ENCODE measurements around the gene CEND1.

GRCh38 chr11:790721-791564 is 1.1 kb upstream of the CEND1 start:
- TF ChIP-seq, protein P1, sequence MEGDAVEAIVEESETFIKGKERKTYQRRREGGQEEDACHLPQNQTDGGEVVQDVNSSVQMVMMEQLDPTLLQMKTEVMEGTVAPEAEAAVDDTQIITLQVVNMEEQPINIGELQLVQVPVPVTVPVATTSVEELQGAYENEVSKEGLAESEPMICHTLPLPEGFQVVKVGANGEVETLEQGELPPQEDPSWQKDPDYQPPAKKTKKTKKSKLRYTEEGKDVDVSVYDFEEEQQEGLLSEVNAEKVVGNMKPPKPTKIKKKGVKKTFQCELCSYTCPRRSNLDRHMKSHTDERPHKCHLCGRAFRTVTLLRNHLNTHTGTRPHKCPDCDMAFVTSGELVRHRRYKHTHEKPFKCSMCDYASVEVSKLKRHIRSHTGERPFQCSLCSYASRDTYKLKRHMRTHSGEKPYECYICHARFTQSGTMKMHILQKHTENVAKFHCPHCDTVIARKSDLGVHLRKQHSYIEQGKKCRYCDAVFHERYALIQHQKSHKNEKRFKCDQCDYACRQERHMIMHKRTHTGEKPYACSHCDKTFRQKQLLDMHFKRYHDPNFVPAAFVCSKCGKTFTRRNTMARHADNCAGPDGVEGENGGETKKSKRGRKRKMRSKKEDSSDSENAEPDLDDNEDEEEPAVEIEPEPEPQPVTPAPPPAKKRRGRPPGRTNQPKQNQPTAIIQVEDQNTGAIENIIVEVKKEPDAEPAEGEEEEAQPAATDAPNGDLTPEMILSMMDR (IDR thresholded peaks at IDR 0.05): no peak
- TF ChIP-seq POLR2A (IDR thresholded peaks at IDR 0.05): no peak

Data from testis (tissue), 2 donors.